Measurements from ENCODE around the gene APOBEC3A.

The APOBEC3A gene

DNA sequence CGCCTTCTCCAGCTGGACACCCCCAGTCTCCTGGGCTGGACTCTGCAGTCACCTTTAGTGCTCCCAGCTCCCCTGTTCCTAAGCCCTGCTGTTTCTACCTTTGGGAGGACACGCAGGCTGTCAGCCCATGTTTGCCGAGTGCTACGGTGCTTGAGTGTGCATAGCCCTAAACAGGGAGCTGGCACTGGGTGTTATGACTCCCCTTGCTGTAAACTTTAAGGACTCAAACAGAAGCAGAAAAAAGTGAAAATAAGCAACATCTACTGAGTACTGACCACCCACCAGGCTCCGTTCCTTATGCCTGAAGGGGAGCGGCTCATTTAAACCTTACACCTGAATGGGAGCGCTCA lies 17.4 kb downstream of the APOBEC3A start:
- no peak for TF ChIP-seq FOXP2 (optimal IDR thresholded peaks at IDR 0.05; ENCODE audit: borderline replicate concordance, extremely low read depth, extremely low read length, insufficient read depth)
- TF ChIP-seq, protein P1, sequence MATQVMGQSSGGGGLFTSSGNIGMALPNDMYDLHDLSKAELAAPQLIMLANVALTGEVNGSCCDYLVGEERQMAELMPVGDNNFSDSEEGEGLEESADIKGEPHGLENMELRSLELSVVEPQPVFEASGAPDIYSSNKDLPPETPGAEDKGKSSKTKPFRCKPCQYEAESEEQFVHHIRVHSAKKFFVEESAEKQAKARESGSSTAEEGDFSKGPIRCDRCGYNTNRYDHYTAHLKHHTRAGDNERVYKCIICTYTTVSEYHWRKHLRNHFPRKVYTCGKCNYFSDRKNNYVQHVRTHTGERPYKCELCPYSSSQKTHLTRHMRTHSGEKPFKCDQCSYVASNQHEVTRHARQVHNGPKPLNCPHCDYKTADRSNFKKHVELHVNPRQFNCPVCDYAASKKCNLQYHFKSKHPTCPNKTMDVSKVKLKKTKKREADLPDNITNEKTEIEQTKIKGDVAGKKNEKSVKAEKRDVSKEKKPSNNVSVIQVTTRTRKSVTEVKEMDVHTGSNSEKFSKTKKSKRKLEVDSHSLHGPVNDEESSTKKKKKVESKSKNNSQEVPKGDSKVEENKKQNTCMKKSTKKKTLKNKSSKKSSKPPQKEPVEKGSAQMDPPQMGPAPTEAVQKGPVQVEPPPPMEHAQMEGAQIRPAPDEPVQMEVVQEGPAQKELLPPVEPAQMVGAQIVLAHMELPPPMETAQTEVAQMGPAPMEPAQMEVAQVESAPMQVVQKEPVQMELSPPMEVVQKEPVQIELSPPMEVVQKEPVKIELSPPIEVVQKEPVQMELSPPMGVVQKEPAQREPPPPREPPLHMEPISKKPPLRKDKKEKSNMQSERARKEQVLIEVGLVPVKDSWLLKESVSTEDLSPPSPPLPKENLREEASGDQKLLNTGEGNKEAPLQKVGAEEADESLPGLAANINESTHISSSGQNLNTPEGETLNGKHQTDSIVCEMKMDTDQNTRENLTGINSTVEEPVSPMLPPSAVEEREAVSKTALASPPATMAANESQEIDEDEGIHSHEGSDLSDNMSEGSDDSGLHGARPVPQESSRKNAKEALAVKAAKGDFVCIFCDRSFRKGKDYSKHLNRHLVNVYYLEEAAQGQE (IDR thresholded peaks at IDR 0.05; ENCODE audit: insufficient read depth in 1 of 2, low read depth in 2 of 2, low read length in 2 of 2) = no peak
- no peak for TF ChIP-seq POLR2AphosphoS5 (IDR thresholded peaks at IDR 0.05; ENCODE audit: low read depth, low read length)
- no peak for TF ChIP-seq TAF1 (IDR thresholded peaks at IDR 0.05; ENCODE audit: borderline replicate concordance, insufficient read depth, low read length)
- TF ChIP-seq SIN3A (IDR thresholded peaks at IDR 0.05; ENCODE audit: borderline replicate concordance, insufficient read depth, low read length) = no peak

DNA sequence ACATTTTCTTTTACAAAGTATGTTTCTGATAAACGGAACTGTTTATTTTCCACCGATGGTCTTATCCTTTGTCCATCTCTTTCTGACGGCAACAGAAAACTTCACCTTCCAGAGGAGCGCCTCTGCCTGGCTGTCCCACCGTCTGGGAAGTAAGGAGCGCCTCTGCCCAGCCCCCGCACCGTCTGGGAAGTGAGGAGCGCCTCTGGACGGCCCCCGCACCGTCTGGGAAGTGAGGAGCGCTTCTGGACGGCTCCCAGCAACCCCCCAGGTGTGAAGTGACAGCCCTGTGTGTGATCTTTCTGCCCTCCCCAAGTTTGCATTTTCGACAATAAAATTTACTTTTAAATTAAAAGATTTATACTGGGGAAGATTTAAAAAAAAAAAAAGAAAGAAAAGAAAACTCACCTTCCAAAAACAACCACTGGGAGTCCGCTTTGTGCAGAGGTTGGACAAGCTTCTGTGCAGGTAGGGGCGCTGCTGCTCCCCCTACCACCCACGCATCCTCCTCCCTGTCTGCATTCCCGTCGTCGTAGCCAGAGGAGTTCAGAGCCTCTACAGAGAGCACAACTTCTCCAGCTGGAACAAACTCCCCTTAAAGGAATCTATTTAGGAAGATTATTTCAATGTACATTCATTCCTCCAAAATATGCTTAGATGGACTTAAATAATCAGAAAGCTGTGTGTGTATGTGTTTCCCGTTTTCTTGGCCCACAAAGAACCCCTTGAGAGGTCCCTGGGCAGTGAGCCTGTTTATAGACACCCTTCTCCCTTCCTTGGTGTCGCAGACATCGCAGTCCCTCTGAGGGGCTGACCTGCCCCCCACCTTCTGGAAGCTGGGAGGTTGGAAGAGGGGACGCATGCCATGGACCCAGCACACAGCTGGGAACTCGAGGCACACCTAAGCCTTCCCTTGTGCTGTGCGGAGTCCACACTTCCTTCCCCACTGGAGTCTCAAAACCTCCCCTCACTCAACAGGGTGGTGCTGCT lies 23.9 kb downstream of the APOBEC3A start:
- TF ChIP-seq SIN3A (IDR thresholded peaks at IDR 0.05; ENCODE audit: borderline replicate concordance, insufficient read depth, low read length) (no peak), POLR2AphosphoS5 (IDR thresholded peaks at IDR 0.05; ENCODE audit: low read depth, low read length) (no peak), FOXP2 (optimal IDR thresholded peaks at IDR 0.05; ENCODE audit: borderline replicate concordance, extremely low read depth, extremely low read length, insufficient read depth) (no peak), TAF1 (IDR thresholded peaks at IDR 0.05; ENCODE audit: borderline replicate concordance, insufficient read depth, low read length) (no peak)
- TF ChIP-seq, protein P1 (IDR thresholded peaks at IDR 0.05; ENCODE audit: insufficient read depth in 1 of 2, low read depth in 2 of 2, low read length in 2 of 2) = no peak

DNA sequence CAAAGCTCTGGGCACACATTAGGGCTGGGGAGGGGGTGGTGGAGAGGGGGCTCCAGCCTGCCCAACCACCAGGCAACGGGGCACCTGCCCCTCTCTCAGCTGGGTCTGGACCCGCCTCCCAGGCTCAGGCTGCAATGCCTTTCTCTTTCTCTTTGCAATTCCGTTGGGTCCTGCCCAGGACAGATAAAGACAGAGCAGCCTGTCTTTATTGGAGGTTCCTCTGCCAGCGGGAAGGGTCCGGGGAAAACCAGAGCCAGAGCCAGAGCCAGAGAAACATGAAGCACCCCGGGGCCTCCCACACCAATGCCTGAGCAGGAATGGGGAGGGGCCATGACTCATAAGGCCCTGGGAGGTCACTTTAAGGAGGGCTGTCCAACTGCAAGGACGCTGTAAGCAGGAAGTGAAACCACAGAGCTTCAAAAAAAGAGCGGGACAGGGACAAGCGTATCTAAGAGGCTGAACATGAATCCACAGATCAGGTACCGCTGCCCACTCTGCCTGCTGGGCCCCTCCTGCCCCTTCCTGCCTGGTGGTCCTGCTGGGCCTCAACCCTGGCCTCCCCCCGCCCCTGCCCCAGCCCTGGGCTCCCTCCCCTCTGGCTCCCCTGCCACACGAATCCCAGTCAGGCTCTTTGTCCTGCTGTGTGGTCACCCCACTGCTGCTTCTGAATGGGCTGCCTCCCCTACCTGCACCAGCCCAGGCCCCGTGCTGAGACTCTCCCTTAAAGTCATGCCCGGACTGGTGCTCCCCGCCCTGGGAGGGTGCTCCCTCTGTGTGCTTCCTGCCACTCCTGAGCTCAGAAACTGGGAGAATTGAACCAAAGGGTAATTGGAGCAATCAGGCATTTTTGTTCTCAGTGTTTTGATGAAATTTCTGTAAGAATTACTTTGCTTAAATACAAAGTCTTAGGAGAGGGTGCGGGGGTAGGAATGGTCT lies 24.9 kb downstream of the APOBEC3A start, which contains the start of gene APOBEC3B:
APOBEC3B (plus strand) TSS at position 356 of the 936 bp plus-strand sequence; CDS start at position 463, 107 bp downstream.
- TF ChIP-seq, protein P1 (IDR thresholded peaks at IDR 0.05; ENCODE audit: insufficient read depth in 1 of 2, low read depth in 2 of 2, low read length in 2 of 2) = no peak
- peak; percentile 42 for TF ChIP-seq FOXP2 (optimal IDR thresholded peaks at IDR 0.05; ENCODE audit: borderline replicate concordance, extremely low read depth, extremely low read length, insufficient read depth)
- TF ChIP-seq POLR2AphosphoS5 (IDR thresholded peaks at IDR 0.05; ENCODE audit: low read depth, low read length) = peak; percentile 47; the same call in 1 of the 2 replicates
- TF ChIP-seq SIN3A (IDR thresholded peaks at IDR 0.05; ENCODE audit: borderline replicate concordance, insufficient read depth, low read length) = no peak
- TF ChIP-seq TAF1 (IDR thresholded peaks at IDR 0.05; ENCODE audit: borderline replicate concordance, insufficient read depth, low read length) = peak; percentile 64; the same call in 1 of the 2 replicates

DNA sequence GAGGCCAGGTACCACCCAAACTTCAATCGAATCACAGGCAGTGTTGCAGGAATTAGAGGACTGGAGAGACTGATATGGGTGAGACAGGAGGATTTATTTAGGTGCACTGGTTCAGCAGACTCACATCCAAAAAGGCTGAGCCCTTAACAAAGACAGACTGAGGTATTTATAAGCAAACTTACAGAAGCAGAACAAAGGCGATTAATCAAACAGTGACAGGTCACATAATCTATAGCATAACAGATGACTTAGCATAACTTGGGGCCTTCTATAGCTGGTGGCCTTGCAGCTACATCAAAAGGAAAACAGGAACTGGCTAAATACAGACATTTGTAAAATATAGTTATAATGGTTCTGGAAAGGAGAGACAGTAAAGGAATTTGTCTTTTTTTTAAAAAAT lies 26.8 kb downstream of the APOBEC3A start:
- TF ChIP-seq, protein P1 (IDR thresholded peaks at IDR 0.05; ENCODE audit: insufficient read depth in 1 of 2, low read depth in 2 of 2, low read length in 2 of 2) = no peak
- TF ChIP-seq POLR2AphosphoS5 (IDR thresholded peaks at IDR 0.05; ENCODE audit: low read depth, low read length) (no peak), TAF1 (IDR thresholded peaks at IDR 0.05; ENCODE audit: borderline replicate concordance, insufficient read depth, low read length) (no peak)
